ENCODE results near the gene SETX.

GRCh38 chr9:132231019-132231701 lies 123.6 kb downstream of the SETX start:
- TF ChIP-seq, protein P1, sequence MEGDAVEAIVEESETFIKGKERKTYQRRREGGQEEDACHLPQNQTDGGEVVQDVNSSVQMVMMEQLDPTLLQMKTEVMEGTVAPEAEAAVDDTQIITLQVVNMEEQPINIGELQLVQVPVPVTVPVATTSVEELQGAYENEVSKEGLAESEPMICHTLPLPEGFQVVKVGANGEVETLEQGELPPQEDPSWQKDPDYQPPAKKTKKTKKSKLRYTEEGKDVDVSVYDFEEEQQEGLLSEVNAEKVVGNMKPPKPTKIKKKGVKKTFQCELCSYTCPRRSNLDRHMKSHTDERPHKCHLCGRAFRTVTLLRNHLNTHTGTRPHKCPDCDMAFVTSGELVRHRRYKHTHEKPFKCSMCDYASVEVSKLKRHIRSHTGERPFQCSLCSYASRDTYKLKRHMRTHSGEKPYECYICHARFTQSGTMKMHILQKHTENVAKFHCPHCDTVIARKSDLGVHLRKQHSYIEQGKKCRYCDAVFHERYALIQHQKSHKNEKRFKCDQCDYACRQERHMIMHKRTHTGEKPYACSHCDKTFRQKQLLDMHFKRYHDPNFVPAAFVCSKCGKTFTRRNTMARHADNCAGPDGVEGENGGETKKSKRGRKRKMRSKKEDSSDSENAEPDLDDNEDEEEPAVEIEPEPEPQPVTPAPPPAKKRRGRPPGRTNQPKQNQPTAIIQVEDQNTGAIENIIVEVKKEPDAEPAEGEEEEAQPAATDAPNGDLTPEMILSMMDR (IDR thresholded peaks at IDR 0.05): no peak
- TF ChIP-seq POLR2A (IDR thresholded peaks at IDR 0.05): no peak
